ENCODE measurements around the gene RNF225. TPM values are rescaled to one million over a fixed set of nuclear protein-coding genes. Genes with fewer than 3 reads are reported as not detected.
A peak's percentile ranks its signal among the peaks of the same experiment; 100 is the strongest.

RNF225 gene
- total and polyA plus RNA-seq, 8 donors: 1.9 to 3.2 TPM; not detected in 6

- intact Hi-C loops (cut with DNase I): no loop called here
- Histone ChIP-seq H3K36me3 (no peaks in the 10 kb centered on the region), H3K4me3 (peak overlapping the region; percentile 19 to 23), H3K4me1 (peaks cover 0 to 16% of the 10 kb centered on the region in 2 donors), H3K9me3 (no peaks in the 10 kb centered on the region), H3K27ac (no peak overlapping the region), H3K27me3 (peaks cover 21 to 67% of the 10 kb centered on the region in 2 donors)
- no peak for TF ChIP-seq CTCF (IDR thresholded peaks at IDR 0.05)
- ATAC-seq (peak; percentile 20), DNase-seq (peak in 2 of 4 donors; percentile 25 to 72)
These were observed 39.3 kb upstream of the RNF225 start for GRCh38 chr19:58355908-58356765.

- ATAC-seq (no peak), DNase-seq (peak in 1 of 4 donors; percentile 73)
- no peak for TF ChIP-seq CTCF (IDR thresholded peaks at IDR 0.05)
- Histone ChIP-seq H3K9me3 (no peaks in the 10 kb centered on the region), H3K27me3 (peaks cover 21 to 59% of the 10 kb centered on the region in 2 donors), H3K4me1 (peaks cover 4 to 21% of the 10 kb centered on the region in 2 donors), H3K4me3 (peak overlapping the region; percentile 19 to 23), H3K36me3 (no peaks in the 10 kb centered on the region), H3K27ac (no peak overlapping the region)
- intact Hi-C loops (cut with DNase I): no loop called here
These were observed 38.5 kb upstream of the RNF225 start for GRCh38 chr19:58356766-58357480.

GRCh38 chr19:58357481-58358145, 37.8 kb upstream of the RNF225 start:
- intact Hi-C loops (cut with DNase I): no loop called here
- no peaks in the 10 kb centered on the region for H3K36me3 ChIP-seq
- no peak for TF ChIP-seq CTCF (IDR thresholded peaks at IDR 0.05)
- peaks cover 21 to 52% of the 10 kb centered on the region in 2 donors for H3K27me3 ChIP-seq
- no peak overlapping the region for H3K27ac ChIP-seq
- H3K4me3 ChIP-seq: no peak overlapping the region
- DNase-seq (peak in 1 of 4 donors; percentile 81), ATAC-seq (no peak)
- H3K4me1 ChIP-seq: peaks cover 4 to 21% of the 10 kb centered on the region in 2 donors
- no peaks in the 10 kb centered on the region for H3K9me3 ChIP-seq

- H3K4me1 ChIP-seq: peaks cover 4 to 25% of the 10 kb centered on the region in 2 donors
- peaks cover 6 to 11% of the 10 kb centered on the region in 2 donors for H3K27me3 ChIP-seq
- H3K4me3 ChIP-seq: peak overlapping the region; percentile 70 to 72
- ATAC-seq: peak; percentile 23
- peak overlapping the region; percentile 93 to 94 for H3K27ac ChIP-seq
- no peaks in the 10 kb centered on the region for H3K9me3 ChIP-seq
- TF ChIP-seq CTCF (IDR thresholded peaks at IDR 0.05): no peak
- H3K36me3 ChIP-seq: no peaks in the 10 kb centered on the region
- DNase-seq: peak in 3 of 4 donors; percentile 55 to 84 (median 56)
- intact Hi-C loops (cut with DNase I): no loop called here
These were observed 33.6 kb upstream of the RNF225 start for GRCh38 chr19:58361900-58362271.
